GM18519 (cell line): ENCODE results near the gene CDC25A.

Source experiments
- ATAC-seq: cut with Tn5 transposase; IDR thresholded peaks from one replicate; pipeline ENCODE4 v1.9.1; 2021; ENCODE audit warnings: mild to moderate bottlenecking, moderate library complexity; ENCODE audit not compliant: unreplicated experiment, low FRiP score

Gene CDC25A

GRCh38 chr3:48112108-48112791 lies 76.0 kb downstream of the CDC25A start:
- ATAC-seq, result peak; percentile 83

DNA sequence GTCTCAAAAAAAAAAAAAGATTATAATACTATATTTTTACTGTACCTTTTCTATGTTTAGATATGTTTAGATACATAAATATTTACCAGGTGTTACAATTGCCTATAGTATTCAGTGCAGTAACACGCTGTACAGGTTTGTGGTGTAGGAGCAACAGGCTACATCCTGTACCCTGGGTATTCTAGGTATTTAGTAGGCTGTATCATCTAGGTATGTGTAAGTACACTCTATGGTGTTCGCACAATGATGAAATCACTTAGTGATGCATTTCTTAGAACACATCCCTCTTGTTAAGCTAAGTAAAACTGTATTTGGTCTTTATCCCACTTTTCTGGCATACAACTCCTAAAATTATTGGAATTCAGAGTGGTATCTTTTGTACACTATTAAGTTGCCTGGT lies 77.8 kb downstream of the CDC25A start:
- ATAC-seq, result no peak

GRCh38 chr3:48107227-48107626 lies 81.0 kb downstream of the CDC25A start:
- ATAC-seq, result no peak
